Right atrium auricular region (tissue), 2 donors: ENCODE data around the gene HCST. TPM values are rescaled to one million over a fixed set of nuclear protein-coding genes. Genes with fewer than 3 reads are reported as not detected.

Experiments used
- DNase-seq: peaks from one replicate; pipeline ENCODE4 v3.0.0-alpha.2; 2019; ENCODE audit warnings: low spot score
- H3K27ac ChIP-seq, 2 donors: fragments of 200-600 bp; sonication (generic); 1 replicate in 1 of 2; 2 replicates in 1 of 2; pipeline ENCODE4 v1.5.1; 2016 to 2019
- H3K27me3 ChIP-seq, 2 donors: fragments of 200-600 bp; sonication (generic); one replicate each; pipeline versions ENCODE4 v1.5.1 to v1.6.0; 2017 to 2019
- H3K36me3 ChIP-seq: fragments of 200-600 bp; sonication (generic); one replicate; pipeline ENCODE4 v1.5.1; 2016
- H3K4me1 ChIP-seq, 2 donors: fragments of 200-600 bp; sonication (generic); one replicate each; pipeline versions ENCODE4 v1.5.1 to v1.6.0; 2017 to 2019
- H3K4me3 ChIP-seq, 2 donors: fragments of 200-600 bp; sonication (generic); 1 replicate in 1 of 2; 2 replicates in 1 of 2; pipeline ENCODE4 v1.5.1; 2017 to 2019; ENCODE audit warnings: mild to moderate bottlenecking in 1 of 2, moderate library complexity in 1 of 2
- H3K9me3 ChIP-seq, 2 donors: fragments of 200-600 bp; sonication (generic); one replicate each; pipeline ENCODE4 v1.5.1; 2019
- total RNA-seq, 2 donors: library from RNA; depleted of rRNA; stranded (reverse); fragments of >200 nt; gene quantifications; one replicate each; pipeline ENCODE4 v1.1.0, GENCODE V29; 2016
- TF ChIP-seq, protein P1 (sequence below), 2 donors: fragments of 200-600 bp; sonication (generic); IDR thresholded peaks; one replicate each; pipeline ENCODE4 v1.5.1; 2019; ENCODE audit warnings: antibody characterized with exemption in 2 of 2

HCST gene
- total RNA-seq, 2 donors from 2014 or later, result 3.3 TPM; not detected in 1

DNA sequence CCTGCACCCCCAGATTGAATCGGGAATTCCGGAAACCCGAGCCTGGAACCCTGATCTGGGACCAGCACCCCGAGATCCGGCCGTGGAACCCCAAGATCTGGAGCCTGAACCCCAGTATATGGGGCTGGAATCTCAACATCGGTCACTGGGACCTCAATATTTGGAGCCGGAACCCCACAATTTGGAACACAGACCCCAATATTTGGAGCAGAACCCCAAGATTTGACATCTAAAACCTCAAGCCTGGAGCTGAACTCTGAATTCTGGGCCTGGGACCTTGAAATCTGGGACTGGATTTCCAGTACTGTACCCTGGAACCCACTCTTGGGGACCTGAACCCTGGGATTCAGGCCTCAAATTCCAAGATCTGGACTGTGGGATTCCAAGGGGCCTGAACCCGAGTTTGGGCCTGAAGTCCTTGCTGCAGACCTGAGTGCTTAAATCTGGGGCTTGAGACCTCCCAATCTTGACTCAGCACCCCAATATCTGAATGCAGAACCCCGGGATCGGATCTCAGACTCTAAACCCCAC, 34.5 kb downstream of the HCST start:
- no peaks in the 10 kb centered on the region for H3K27me3 ChIP-seq
- no peaks in the 10 kb centered on the region for H3K9me3 ChIP-seq
- DNase-seq, result no peak
- peaks cover 16% of the 10 kb centered on the region for H3K36me3 ChIP-seq
- peaks cover 0 to 29% of the 10 kb centered on the region in 2 donors for H3K4me1 ChIP-seq
- H3K4me3 ChIP-seq, result peak overlapping the region; percentile 79 to 89
- peak overlapping the region; percentile 81 to 85 for H3K27ac ChIP-seq
- TF ChIP-seq, protein P1, sequence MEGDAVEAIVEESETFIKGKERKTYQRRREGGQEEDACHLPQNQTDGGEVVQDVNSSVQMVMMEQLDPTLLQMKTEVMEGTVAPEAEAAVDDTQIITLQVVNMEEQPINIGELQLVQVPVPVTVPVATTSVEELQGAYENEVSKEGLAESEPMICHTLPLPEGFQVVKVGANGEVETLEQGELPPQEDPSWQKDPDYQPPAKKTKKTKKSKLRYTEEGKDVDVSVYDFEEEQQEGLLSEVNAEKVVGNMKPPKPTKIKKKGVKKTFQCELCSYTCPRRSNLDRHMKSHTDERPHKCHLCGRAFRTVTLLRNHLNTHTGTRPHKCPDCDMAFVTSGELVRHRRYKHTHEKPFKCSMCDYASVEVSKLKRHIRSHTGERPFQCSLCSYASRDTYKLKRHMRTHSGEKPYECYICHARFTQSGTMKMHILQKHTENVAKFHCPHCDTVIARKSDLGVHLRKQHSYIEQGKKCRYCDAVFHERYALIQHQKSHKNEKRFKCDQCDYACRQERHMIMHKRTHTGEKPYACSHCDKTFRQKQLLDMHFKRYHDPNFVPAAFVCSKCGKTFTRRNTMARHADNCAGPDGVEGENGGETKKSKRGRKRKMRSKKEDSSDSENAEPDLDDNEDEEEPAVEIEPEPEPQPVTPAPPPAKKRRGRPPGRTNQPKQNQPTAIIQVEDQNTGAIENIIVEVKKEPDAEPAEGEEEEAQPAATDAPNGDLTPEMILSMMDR (IDR thresholded peaks at IDR 0.05), result no peak

DNA sequence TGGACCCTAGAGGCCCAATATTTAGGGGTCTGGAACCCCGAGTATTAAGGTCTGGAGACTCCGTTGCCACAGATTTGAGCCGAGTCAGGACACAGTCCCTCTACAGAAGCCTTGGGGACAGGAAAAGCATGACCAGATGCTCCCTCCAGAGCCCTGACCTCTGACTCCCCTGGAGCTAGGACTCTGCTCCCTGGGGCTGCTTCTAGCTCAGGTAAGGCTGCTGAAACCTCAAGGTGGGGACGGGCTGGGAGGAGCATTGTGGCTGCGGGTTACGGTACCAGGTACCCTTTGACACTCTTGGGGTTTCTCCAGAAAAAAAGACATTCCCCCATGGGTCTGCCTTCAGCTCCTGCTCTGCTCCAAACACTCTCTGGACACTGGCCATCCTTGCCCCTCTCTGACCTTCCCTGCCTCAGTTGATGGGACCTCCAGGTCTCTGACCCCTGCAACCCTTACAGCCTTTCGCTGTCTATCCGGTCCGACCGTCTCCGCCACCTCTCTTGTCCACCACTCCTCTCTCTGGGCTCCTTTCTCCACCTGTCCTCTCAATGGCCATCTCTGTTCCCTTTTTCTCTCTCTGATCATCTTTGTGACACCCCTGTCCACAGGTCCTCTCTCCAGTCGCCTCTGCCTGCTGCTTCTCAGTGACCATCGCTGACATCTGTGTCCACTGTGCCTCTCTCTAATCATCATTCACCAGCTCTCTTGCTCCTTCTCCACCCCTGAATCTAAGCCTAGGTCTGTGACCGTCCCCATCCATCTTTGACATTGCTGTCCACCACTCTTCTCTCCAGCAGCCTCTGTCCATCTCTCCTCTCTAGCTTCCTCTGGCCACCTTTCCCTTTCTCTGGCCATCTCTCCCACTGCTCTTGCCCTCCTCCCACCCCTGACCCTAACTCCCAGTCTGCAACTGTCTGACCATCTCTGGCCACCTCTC, 35.3 kb downstream of the HCST start:
- Histone ChIP-seq H3K27ac (peak overlapping the region in 1 of 2 donors; percentile 85), H3K36me3 (peaks cover 22% of the 10 kb centered on the region), H3K27me3 (no peaks in the 10 kb centered on the region), H3K4me3 (peak overlapping the region; percentile 79 to 89), H3K4me1 (peaks cover 0 to 27% of the 10 kb centered on the region in 2 donors), H3K9me3 (no peaks in the 10 kb centered on the region)
- DNase-seq, result no peak
- TF ChIP-seq, protein P1 (IDR thresholded peaks at IDR 0.05), result no peak

DNA sequence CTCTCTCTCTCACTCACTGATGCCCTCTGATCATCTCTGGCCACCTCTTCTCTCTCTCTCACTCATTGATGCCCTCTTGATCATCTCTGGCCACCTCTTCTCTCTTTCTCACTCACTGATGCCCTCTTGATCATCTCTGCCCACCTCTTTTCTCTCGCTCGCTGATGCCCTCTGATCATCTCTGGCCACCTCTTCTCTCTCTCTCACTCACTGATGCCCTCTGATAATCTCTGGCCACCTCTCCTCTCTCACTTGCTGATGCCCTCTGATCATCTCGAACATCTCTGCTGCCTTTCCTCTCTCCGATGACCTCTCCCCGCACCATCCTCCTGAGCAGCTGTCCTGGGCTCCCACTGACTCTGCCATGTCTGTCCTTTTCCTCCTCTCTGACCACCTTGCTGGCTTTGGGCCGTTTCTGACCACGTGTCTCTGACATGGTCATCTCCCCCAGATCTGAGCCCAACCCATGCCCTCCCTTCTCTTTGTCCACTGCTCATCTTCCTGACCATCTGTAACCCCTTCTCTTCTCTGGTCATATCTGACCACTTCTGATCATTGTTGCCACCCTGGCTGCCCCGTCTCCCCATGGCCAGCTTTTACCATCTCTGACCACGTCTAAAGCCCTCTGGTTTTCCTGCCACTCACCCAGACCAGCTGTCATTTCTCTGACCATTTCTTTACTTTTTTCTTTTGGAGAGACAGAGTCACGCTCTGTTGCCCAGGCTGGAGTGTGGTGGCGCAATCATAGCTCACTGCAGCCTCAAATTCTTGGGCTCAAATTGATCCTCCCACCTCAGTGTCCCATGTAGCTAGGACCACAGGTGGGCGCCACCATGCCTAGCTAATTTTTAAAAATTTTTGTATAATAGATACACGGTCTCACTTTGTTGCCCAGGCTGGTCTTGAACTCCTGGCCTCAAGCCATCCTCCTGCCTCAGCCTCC, 36.2 kb downstream of the HCST start:
- no peak for DNase-seq
- Histone ChIP-seq H3K4me3 (peak overlapping the region in 1 of 2 donors; percentile 79), H3K27ac (no peak overlapping the region), H3K36me3 (peaks cover 22% of the 10 kb centered on the region), H3K27me3 (no peaks in the 10 kb centered on the region), H3K4me1 (peaks cover 0 to 27% of the 10 kb centered on the region in 2 donors), H3K9me3 (no peaks in the 10 kb centered on the region)
- TF ChIP-seq, protein P1 (IDR thresholded peaks at IDR 0.05), result no peak

DNA sequence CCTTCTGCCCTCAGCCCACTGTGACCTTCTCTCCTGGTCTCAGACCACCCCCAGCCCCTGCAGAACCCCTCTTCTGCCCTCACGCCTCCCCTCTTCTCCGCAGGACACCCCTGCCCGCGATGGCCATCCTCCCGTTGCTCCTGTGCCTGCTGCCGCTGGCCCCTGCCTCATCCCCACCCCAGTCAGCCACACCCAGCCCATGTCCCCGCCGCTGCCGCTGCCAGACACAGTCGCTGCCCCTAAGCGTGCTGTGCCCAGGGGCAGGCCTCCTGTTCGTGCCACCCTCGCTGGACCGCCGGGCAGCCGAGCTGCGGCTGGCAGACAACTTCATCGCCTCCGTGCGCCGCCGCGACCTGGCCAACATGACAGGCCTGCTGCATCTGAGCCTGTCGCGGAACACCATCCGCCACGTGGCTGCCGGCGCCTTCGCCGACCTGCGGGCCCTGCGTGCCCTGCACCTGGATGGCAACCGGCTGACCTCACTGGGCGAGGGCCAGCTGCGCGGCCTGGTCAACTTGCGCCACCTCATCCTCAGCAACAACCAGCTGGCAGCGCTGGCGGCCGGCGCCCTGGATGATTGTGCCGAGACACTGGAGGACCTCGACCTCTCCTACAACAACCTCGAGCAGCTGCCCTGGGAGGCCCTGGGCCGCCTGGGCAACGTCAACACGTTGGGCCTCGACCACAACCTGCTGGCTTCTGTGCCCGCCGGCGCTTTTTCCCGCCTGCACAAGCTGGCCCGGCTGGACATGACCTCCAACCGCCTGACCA, 37.2 kb downstream of the HCST start:
- no peak for DNase-seq
- Histone ChIP-seq H3K4me3 (no peak overlapping the region), H3K36me3 (peaks cover 27% of the 10 kb centered on the region), H3K27me3 (no peaks in the 10 kb centered on the region), H3K27ac (no peak overlapping the region), H3K4me1 (peaks cover 0 to 27% of the 10 kb centered on the region in 2 donors), H3K9me3 (no peaks in the 10 kb centered on the region)
- TF ChIP-seq, protein P1 (IDR thresholded peaks at IDR 0.05), result no peak
